PC-9 (cell line): ENCODE measurements around the gene WDR44. TPM values are rescaled to one million over a fixed set of nuclear protein-coding genes. Genes with fewer than 3 reads are reported as not detected.
A peak's percentile ranks its signal among the peaks of the same experiment; 100 is the strongest.
"Not testable (repeated sequence)": the region's sequence is repeated elsewhere in the genome, so short reads cannot be mapped to it uniquely, and the experiment has no call there.

ENCODE experiments used
- BruUV-seq: library from RNA; stranded (reverse); fragments of 400-500 nt; replicated peaks from 2 replicates; lab custom pipeline; 2021; lab: Mats Ljungman, UMichigan
- CTCF ChIA-PET: fragments of 300-600 bp; sonication (Branson Sonifier 250); formaldehyde crosslinking; loops from one replicate; lab custom pipeline; 2022; ENCODE audit warnings: antibody characterized with exemption; lab: Charles Lee
- POLR2A ChIA-PET: fragments of 300-600 bp; sonication (Branson Sonifier 250); formaldehyde crosslinking; loops from one replicate; lab custom pipeline; 2022; ENCODE audit warnings: antibody characterized with exemption; ENCODE audit not compliant: unreplicated experiment; lab: Charles Lee
- DNase-seq, 2 experiments: peaks; one replicate each; pipeline versions ENCODE4 v3.0.0 to v3.0.0-alpha.2; 2015 to 2022; ENCODE audit warnings: mixed read lengths in 1 of 2
- H2AFZ ChIP-seq: fragments of 200-600 bp; sonication (generic); 2 replicates; pipeline ENCODE4 v1.8.1; 2017; ENCODE audit warnings: antibody characterized with exemption
- H3F3A ChIP-seq: fragments of 200-600 bp; sonication (generic); 2 replicates; pipeline ENCODE4 v1.8.1; 2017; ENCODE audit warnings: antibody characterized with exemption, mild to moderate bottlenecking, low read depth; ENCODE audit not compliant: insufficient read depth
- H3K27ac ChIP-seq: fragments of 200-600 bp; sonication (generic); 2 replicates; pipeline ENCODE4 v1.6.1; 2016; ENCODE audit warnings: mixed run types
- H3K27me3 ChIP-seq: fragments of 200-600 bp; sonication (generic); 2 replicates; pipeline ENCODE4 v1.6.1; 2016; ENCODE audit warnings: low read depth, mixed run types; ENCODE audit not compliant: insufficient read depth
- H3K36me3 ChIP-seq: fragments of 200-600 bp; sonication (generic); 2 replicates; pipeline ENCODE4 v1.6.1; 2016; ENCODE audit warnings: low read depth, mixed run types
- H3K4me1 ChIP-seq: fragments of 200-600 bp; sonication (generic); replicated peaks from 2 replicates; pipeline ENCODE4 v1.6.1; 2016; ENCODE audit warnings: mixed run types; ENCODE audit not compliant: insufficient read depth
- H3K4me2 ChIP-seq: fragments of 200-600 bp; sonication (generic); 2 replicates; pipeline ENCODE4 v1.6.1; 2017; ENCODE audit warnings: mixed run types
- H3K4me3 ChIP-seq: fragments of 200-600 bp; sonication (generic); 2 replicates; pipeline ENCODE4 v1.6.1; 2016; ENCODE audit warnings: mixed run types
- H3K79me2 ChIP-seq: fragments of 200-600 bp; sonication (generic); 2 replicates; pipeline ENCODE4 v1.6.1; 2017; ENCODE audit warnings: low read depth, mixed run types
- H3K9me2 ChIP-seq: fragments of 200-600 bp; sonication (generic); 2 replicates; pipeline ENCODE4 v1.8.1; 2017; ENCODE audit warnings: mild to moderate bottlenecking; ENCODE audit not compliant: insufficient read depth
- H3K9me3 ChIP-seq: fragments of 200-600 bp; sonication (generic); 2 replicates; pipeline ENCODE4 v1.8.1; 2016; ENCODE audit warnings: low read depth; ENCODE audit not compliant: insufficient read depth
- H4K20me1 ChIP-seq: fragments of 200-600 bp; sonication (generic); 2 replicates; pipeline ENCODE4 v1.8.1; 2017; ENCODE audit not compliant: insufficient read depth
- EZH2 ChIP-seq: fragments of 200-600 bp; sonication (generic); IDR thresholded peaks from 2 replicates; pipeline ENCODE4 v1.8.0; 2017; ENCODE audit warnings: antibody characterized with exemption, low read depth
- intact Hi-C: fragments of 100-400 bp; cut with micrococcal nuclease; formaldehyde crosslinking; loops from one replicate; pipeline ENCODE4 v1.10.0; 2022; ENCODE audit not compliant: unreplicated experiment
- total RNA-seq: library from RNA; stranded (reverse); gene quantifications from 2 replicates; pipeline ENCODE4 v1.2.3, GENCODE V29; 2021
- TF ChIP-seq, protein P1 (sequence below): fragments of 200-600 bp; sonication (generic); conservative IDR thresholded peaks from 2 replicates; pipeline ENCODE4 v1.6.1; 2017; ENCODE audit warnings: mixed run types, antibody characterized with exemption, mild to moderate bottlenecking, moderate library complexity

The WDR44 gene
- total RNA-seq, 1 experiment from 2014 or later: 30.9 TPM

DNA sequence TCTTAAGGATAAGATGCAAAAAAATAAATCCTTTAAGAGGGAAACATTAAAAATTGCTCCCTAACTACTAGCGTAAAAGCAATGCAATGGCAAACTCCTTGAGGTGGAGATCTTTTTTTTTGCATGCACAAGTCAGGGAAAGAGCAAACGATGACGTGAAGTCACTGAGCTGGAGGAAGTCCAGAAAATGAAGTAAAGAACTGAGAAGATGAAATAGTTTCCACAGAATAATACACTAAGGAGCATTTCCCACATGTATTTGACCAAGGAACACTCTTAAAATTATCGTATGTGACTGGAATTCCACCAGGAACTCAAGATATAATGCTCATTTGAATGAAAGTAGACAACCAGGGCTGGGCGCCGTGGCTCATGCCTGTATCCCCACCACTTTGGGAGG lies 128.7 kb downstream of the WDR44 start:
- Histone ChIP-seq H3K4me2 (no peak overlapping the region), H3K9me2 (no peaks in the 10 kb centered on the region), H3K4me1 (peaks cover 15% of the 10 kb centered on the region; the same call in 1 of the 2 replicates), H3K9me3 (no peaks in the 10 kb centered on the region), H3K36me3 (no peaks in the 10 kb centered on the region), H3K4me3 (no peak overlapping the region), H2AFZ (no peak overlapping the region), H3K79me2 (no peaks in the 10 kb centered on the region), H3K27me3 (no peaks in the 10 kb centered on the region), H4K20me1 (no peaks in the 10 kb centered on the region), H3F3A (peaks cover 10% of the 10 kb centered on the region; the same call in 1 of the 2 replicates), H3K27ac (no peak overlapping the region)
- POLR2A ChIA-PET: no interaction called here
- DNase-seq: no peak
- CTCF ChIA-PET: no interaction called here
- TF ChIP-seq EZH2: no peak
- TF ChIP-seq, protein P1, sequence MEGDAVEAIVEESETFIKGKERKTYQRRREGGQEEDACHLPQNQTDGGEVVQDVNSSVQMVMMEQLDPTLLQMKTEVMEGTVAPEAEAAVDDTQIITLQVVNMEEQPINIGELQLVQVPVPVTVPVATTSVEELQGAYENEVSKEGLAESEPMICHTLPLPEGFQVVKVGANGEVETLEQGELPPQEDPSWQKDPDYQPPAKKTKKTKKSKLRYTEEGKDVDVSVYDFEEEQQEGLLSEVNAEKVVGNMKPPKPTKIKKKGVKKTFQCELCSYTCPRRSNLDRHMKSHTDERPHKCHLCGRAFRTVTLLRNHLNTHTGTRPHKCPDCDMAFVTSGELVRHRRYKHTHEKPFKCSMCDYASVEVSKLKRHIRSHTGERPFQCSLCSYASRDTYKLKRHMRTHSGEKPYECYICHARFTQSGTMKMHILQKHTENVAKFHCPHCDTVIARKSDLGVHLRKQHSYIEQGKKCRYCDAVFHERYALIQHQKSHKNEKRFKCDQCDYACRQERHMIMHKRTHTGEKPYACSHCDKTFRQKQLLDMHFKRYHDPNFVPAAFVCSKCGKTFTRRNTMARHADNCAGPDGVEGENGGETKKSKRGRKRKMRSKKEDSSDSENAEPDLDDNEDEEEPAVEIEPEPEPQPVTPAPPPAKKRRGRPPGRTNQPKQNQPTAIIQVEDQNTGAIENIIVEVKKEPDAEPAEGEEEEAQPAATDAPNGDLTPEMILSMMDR: no peak
- intact Hi-C loops: no loop called here
- BruUV-seq: no TSS peak

DNA sequence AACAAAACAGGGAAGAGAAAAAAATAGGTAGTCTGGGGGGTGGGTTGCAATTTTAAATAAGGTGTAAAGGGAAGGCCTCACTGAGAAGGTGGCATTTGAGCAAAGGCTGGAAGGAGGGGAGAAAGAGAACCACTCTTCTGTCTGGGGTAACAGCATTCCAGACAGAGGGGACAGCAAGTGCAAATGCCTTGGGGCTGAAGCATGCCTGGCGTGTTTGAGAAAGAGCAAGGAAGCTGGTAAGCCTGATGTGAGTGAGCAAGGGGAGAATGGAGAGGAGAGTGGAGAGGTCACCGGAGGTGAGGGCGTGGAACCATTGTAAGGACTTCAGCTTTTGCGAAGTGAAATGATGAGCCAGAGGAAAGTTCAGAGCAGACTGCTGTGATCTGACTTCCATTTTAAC lies 130.0 kb downstream of the WDR44 start:
- no TSS peak for BruUV-seq

DNA sequence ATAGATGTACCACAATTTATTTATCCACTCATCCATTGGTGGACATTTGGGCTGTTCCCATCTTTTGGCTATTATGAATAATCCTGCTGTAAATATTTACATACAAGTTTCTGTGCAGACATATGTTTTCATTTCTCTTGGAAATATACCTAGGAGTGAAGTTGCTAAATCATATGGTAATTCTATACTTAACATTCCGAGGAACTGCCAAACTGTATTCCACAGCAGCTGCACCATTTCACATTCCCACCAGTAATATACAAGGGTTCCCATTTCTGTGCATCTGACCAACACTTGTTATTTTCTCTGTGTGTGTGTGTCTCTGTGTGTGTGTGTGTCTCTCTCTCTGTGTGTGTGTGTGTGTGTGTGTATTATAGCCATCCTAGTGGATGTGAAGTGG lies 134.3 kb downstream of the WDR44 start:
- peaks cover 30% of the 10 kb centered on the region for H3K4me1 ChIP-seq
- no peak overlapping the region for H2AFZ ChIP-seq
- BruUV-seq: no TSS peak
- TF ChIP-seq EZH2: no peak
- TF ChIP-seq, protein P1: no peak
- H3K79me2 ChIP-seq: no peaks in the 10 kb centered on the region
- CTCF ChIA-PET: no interaction called here
- no peaks in the 10 kb centered on the region for H4K20me1 ChIP-seq
- no peak overlapping the region for H3K27ac ChIP-seq
- POLR2A ChIA-PET: no interaction called here
- no peak overlapping the region for H3K4me2 ChIP-seq
- intact Hi-C loops: no loop called here
- H3F3A ChIP-seq: peaks cover 18% of the 10 kb centered on the region; the same call in 1 of the 2 replicates
- H3K9me3 ChIP-seq: no peaks in the 10 kb centered on the region
- no peak overlapping the region for H3K4me3 ChIP-seq
- DNase-seq: no peak
- no peaks in the 10 kb centered on the region for H3K27me3 ChIP-seq
- no peaks in the 10 kb centered on the region for H3K36me3 ChIP-seq
- H3K9me2 ChIP-seq: no peaks in the 10 kb centered on the region

More for the DNA sequence above, 130.0 kb downstream of the WDR44 start:
- intact Hi-C loops: no loop called here
- H3K4me1 ChIP-seq: peaks cover 15% of the 10 kb centered on the region; the same call in 1 of the 2 replicates
- H3F3A ChIP-seq: peaks cover 10% of the 10 kb centered on the region; the same call in 1 of the 2 replicates
- H2AFZ ChIP-seq: peak overlapping the region; percentile 59
- H3K9me2 ChIP-seq: no peaks in the 10 kb centered on the region
- H4K20me1 ChIP-seq: no peaks in the 10 kb centered on the region
- no peaks in the 10 kb centered on the region for H3K36me3 ChIP-seq
- ChIA-PET POLR2A (interaction anchor here (0.6 kb wide), 2 partner anchors 20 to 64 kb away, joined by 10 to 11 read pairs; partner anchors contain the start of gene DOCK11), CTCF (no interaction called here)
- H3K4me2 ChIP-seq: 0 out of 2 replicates have a peak overlapping the region, but pooled peaks have one; percentile 21
- peak; percentile 61 to 82 for DNase-seq
- no peak overlapping the region for H3K4me3 ChIP-seq
- no peak for TF ChIP-seq EZH2
- TF ChIP-seq, protein P1: no peak
- H3K27ac ChIP-seq: no peak overlapping the region
- H3K27me3 ChIP-seq: no peaks in the 10 kb centered on the region
- H3K9me3 ChIP-seq: no peaks in the 10 kb centered on the region
- H3K79me2 ChIP-seq: no peaks in the 10 kb centered on the region

- DNase-seq, intact Hi-C loops, H3K27ac ChIP-seq, H2AFZ ChIP-seq, H3K4me2 ChIP-seq, H3K4me3 ChIP-seq, BruUV-seq, H3K79me2 ChIP-seq, H3K36me3 ChIP-seq, H4K20me1 ChIP-seq, H3K27me3 ChIP-seq, H3K9me2 ChIP-seq, H3K9me3 ChIP-seq: not testable (repeated sequence)
- CTCF ChIA-PET: interaction anchor here (0.7 kb wide), 1 partner anchor 118 kb away, joined by 3 read pairs; no protein-coding TSS in a partner anchor
- Histone ChIP-seq H3F3A (peaks cover 13% of the 10 kb centered on the region; the same call in 1 of the 2 replicates), H3K4me1 (peaks cover 19% of the 10 kb centered on the region)
- POLR2A ChIA-PET: interaction anchor here (0.7 kb wide), 1 partner anchor 46 kb away, joined by 17 read pairs; no protein-coding TSS in a partner anchor
Observed at GRCh38 chrX:118482384-118482783, 136.5 kb downstream of the WDR44 start.
